Measurements from ENCODE around the gene POLR2C. TPM values are rescaled to one million over a fixed set of nuclear protein-coding genes. Genes with fewer than 3 reads are reported as not detected.

Gene POLR2C
- total RNA-seq, 1 donor from 2014 or later, result 56.6 TPM

DNA sequence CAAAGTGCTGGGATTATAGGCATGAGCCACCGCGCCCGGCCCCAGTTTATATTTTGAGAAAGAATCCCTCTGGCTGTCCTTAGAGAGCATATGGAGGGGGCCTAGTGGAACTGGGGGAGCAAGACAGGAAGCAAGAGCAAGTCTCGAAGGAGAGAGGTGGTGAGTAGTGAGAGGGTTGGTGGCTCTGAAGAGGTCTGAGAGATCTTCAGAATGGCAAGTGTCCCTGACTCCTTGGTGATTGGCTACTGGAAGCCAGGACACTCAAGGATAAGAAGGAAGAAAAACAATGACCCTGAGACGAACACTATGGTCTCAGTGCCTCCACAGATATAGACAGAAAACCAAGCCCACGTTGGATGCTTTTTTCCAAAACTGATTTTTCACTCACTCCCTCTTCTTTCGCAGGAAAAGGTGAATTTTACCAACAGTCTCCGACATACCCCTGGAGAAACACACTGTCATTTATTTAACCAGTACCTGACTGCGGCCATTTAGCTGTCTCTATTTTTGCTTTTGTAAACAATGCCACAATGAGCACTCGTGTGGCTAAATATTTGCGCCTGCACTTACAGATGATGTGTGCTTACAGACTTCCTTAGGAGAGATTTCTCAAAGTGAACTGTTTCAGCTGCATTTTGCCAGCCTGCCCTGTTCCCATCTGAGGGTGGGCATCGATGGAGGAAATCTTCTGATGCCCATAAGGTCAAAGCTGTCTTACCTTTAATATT, 39.7 kb downstream of the POLR2C start:
- Mint-ChIP-seq H3K36me3 (ENCODE audit: low read depth) (no peaks in the 10 kb centered on the region), H3K4me1 (no peaks in the 10 kb centered on the region), H3K27ac (no peak overlapping the region), H3K4me3 (no peak overlapping the region), H3K9me3 (no peaks in the 10 kb centered on the region), H3K27me3 (peaks cover 23% of the 10 kb centered on the region)
- DNase-seq, result no peak
- no peak for TF ChIP-seq CTCF (IDR thresholded peaks at IDR 0.05)
- no peak for ATAC-seq (ENCODE audit: low read depth)
- ChIA-PET POLR2A (interaction anchor here (0.7 kb wide), 1 partner anchor 35 kb away, joined by 4 read pairs; no protein-coding TSS in a partner anchor), CTCF (no interaction called here)
- intact Hi-C loops (cut with micrococcal nuclease), result no loop called here

DNA sequence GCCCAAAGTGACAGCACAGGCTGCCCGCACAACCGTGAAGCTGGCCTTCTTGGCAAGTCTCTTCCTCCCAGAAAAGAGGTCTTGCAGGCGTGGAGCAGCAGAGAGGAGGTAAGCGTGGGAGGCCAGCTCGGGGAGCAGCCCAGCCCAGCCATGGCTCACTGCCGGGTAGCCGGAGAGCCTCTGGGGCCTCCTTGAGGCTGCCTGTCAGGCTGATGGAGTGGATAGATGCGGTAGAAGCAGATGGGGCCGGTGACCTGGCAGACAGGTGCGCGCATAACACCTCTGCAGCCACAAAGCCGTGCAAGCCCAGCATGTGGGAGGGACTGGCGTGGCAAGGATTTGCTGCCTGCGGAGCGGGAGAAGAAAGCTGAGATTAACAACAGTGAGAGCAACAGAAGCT, 40.9 kb downstream of the POLR2C start:
- CTCF ChIA-PET, result interaction anchor here (1.9 kb wide), 1 partner anchor 16 kb away, joined by 4 read pairs; no protein-coding TSS in a partner anchor
- intact Hi-C loops (cut with micrococcal nuclease), result no loop called here
- DNase-seq (no peak), ATAC-seq (ENCODE audit: low read depth) (no peak)
- Mint-ChIP-seq H3K4me1 (no peaks in the 10 kb centered on the region), H3K9me3 (no peaks in the 10 kb centered on the region), H3K27ac (no peak overlapping the region), H3K4me3 (no peak overlapping the region), H3K27me3 (peaks cover 23% of the 10 kb centered on the region), H3K36me3 (ENCODE audit: low read depth) (no peaks in the 10 kb centered on the region)
- POLR2A ChIA-PET, result no interaction called here
- TF ChIP-seq CTCF (IDR thresholded peaks at IDR 0.05), result no peak

DNA sequence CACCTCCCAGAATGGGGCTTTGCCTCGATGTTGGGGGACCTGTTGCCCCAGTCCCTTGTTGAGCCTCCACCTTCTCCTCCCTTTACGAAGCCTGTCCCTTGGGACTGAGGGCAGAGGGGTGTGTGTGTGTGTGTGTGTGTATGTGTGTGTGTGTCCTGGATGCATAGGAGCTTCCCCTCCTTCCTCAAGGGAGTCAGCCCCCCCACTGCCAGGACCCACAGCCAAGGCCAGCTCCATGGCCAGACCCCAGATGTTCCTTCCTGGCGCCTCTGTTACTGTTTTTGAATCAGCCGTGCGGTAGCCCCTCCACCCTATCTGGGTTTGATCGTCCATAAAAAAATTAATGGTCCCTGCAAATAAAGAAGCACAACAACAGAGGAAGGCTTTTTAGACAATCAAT, 41.5 kb downstream of the POLR2C start:
- TF ChIP-seq CTCF (IDR thresholded peaks at IDR 0.05), result no peak
- CTCF ChIA-PET, result interaction anchor here (1.9 kb wide), 1 partner anchor 15 kb away, joined by 4 read pairs; no protein-coding TSS in a partner anchor
- no peaks in the 10 kb centered on the region for H3K9me3 Mint-ChIP-seq
- DNase-seq (no peak), ATAC-seq (ENCODE audit: low read depth) (no peak)
- intact Hi-C loops (cut with micrococcal nuclease), result no loop called here
- POLR2A ChIA-PET, result no interaction called here
- H3K36me3 Mint-ChIP-seq (ENCODE audit: low read depth), result no peaks in the 10 kb centered on the region
- no peak overlapping the region for H3K27ac Mint-ChIP-seq
- no peak overlapping the region for H3K4me3 Mint-ChIP-seq
- peaks cover 27% of the 10 kb centered on the region for H3K27me3 Mint-ChIP-seq
- no peaks in the 10 kb centered on the region for H3K4me1 Mint-ChIP-seq

DNA sequence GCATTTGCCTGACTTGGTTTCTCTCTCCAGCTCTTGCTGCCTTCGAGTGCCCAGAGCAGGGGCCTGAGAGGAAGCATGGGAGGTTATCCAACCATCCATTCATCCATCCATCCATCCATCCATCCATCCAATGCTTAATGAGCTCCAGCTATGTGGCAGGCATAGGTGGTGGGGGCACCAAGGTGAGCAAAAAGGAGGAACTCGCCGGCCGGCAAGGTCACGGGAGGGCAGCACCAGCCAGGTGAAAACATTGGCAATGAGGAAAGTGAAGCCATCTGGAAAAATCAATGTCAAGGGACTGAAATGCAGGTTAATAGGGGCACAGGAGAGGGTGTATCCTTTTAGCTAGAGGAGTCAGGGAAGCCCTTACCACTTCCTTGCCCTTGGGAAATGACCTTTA, 42.0 kb downstream of the POLR2C start:
- H3K27me3 Mint-ChIP-seq, result peaks cover 27% of the 10 kb centered on the region
- CTCF ChIA-PET, result interaction anchor here (1.9 kb wide), 1 partner anchor 15 kb away, joined by 4 read pairs; no protein-coding TSS in a partner anchor
- POLR2A ChIA-PET, result no interaction called here
- no peaks in the 10 kb centered on the region for H3K9me3 Mint-ChIP-seq
- no peaks in the 10 kb centered on the region for H3K4me1 Mint-ChIP-seq
- intact Hi-C loops (cut with micrococcal nuclease), result no loop called here
- ATAC-seq (ENCODE audit: low read depth) (no peak), DNase-seq (no peak)
- TF ChIP-seq CTCF (IDR thresholded peaks at IDR 0.05), result no peak
- H3K27ac Mint-ChIP-seq, result no peak overlapping the region
- H3K36me3 Mint-ChIP-seq (ENCODE audit: low read depth), result no peaks in the 10 kb centered on the region
- H3K4me3 Mint-ChIP-seq, result no peak overlapping the region

DNA sequence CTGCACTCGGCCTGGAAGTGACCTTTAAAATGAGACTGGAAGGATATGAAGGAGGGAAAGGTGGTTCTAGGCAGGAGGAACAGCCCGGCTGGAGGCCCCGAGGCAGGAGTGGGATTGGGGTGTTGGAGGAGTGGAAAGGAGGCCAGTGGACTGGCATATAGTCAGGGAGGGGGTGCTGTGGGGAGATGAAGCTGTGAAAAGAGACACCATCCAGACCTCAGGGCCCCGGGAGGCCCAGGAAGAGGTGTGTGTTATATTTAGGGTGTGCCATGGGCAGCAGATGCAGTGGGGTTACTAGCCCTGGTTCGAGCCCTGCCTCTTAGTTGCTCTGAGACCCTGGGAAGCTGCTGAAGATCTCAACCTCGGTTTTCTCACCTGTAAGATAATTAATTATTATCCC, 42.7 kb downstream of the POLR2C start:
- POLR2A ChIA-PET, result no interaction called here
- no peak for TF ChIP-seq CTCF (IDR thresholded peaks at IDR 0.05)
- no peak for ATAC-seq (ENCODE audit: low read depth)
- CTCF ChIA-PET, result interaction anchor here (1.9 kb wide), 1 partner anchor 14 kb away, joined by 4 read pairs; no protein-coding TSS in a partner anchor
- DNase-seq, result no peak
- Mint-ChIP-seq H3K9me3 (no peaks in the 10 kb centered on the region), H3K4me1 (no peaks in the 10 kb centered on the region), H3K27ac (no peak overlapping the region), H3K36me3 (ENCODE audit: low read depth) (no peaks in the 10 kb centered on the region), H3K27me3 (peaks cover 27% of the 10 kb centered on the region), H3K4me3 (no peak overlapping the region)
- intact Hi-C loops (cut with micrococcal nuclease), result no loop called here
